B cell (primary cell): ENCODE data around the gene SMIM10L2A.

Experiments
- EZH2 ChIP-seq: IDR thresholded peaks from 2 replicates; pipeline ENCODE4 v1.6.1; 2012; ENCODE audit warnings: borderline replicate concordance, low read depth, mild to moderate bottlenecking, moderate library complexity, low read length; ENCODE audit not compliant: insufficient read depth, poor library complexity, severe bottlenecking
- TF ChIP-seq, protein P1 (sequence below): fragments of 200-600 bp; IDR thresholded peaks from one replicate; pipeline ENCODE4 v1.8.0; 2022; ENCODE audit warnings: antibody characterized with exemption, mild to moderate bottlenecking

DNA sequence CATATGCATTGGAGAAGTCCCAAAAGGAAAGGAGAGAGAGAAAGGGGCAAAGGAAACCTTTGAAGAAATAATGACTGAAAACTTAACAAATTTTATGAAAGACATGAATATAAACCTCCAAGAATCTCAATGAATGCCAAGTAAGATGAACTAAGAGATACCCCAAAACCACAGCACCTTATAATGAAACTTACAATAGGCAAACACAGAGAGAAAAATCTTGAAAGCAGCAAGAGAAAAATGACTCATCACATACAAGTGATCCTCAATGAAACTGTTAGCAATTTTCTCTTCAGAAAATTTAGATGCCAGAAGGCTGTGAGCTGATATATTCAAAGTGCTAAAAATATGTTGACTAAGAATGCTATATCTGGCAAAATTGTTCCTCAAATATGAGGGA lies 10.1 kb downstream of the SMIM10L2A start:
- no peak for TF ChIP-seq EZH2
- TF ChIP-seq, protein P1, sequence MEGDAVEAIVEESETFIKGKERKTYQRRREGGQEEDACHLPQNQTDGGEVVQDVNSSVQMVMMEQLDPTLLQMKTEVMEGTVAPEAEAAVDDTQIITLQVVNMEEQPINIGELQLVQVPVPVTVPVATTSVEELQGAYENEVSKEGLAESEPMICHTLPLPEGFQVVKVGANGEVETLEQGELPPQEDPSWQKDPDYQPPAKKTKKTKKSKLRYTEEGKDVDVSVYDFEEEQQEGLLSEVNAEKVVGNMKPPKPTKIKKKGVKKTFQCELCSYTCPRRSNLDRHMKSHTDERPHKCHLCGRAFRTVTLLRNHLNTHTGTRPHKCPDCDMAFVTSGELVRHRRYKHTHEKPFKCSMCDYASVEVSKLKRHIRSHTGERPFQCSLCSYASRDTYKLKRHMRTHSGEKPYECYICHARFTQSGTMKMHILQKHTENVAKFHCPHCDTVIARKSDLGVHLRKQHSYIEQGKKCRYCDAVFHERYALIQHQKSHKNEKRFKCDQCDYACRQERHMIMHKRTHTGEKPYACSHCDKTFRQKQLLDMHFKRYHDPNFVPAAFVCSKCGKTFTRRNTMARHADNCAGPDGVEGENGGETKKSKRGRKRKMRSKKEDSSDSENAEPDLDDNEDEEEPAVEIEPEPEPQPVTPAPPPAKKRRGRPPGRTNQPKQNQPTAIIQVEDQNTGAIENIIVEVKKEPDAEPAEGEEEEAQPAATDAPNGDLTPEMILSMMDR = no peak
